Kidney (tissue), 14 donors: ENCODE measurements around the gene FRAS1. TPM values are rescaled to one million over a fixed set of nuclear protein-coding genes. Genes with fewer than 3 reads are reported as not detected.

Experiments
- DNase-seq, 5 donors: peaks; one replicate each; pipeline ENCODE4 v3.0.0-alpha.2; 2013 to 2020
- FAIRE-seq: peaks from 2 replicates; lab custom pipeline; 2012; peaks lifted over from hg19 to GRCh38; lab: Jason Lieb, UNC
- H3K27ac ChIP-seq, 2 donors: one replicate each; pipeline ENCODE4 v1.7.0; 2013; ENCODE audit warnings: low read depth in 2 of 2, low read length in 2 of 2, inconsistent platforms in 1 of 2
- H3K27me3 ChIP-seq: one replicate; pipeline ENCODE4 v1.7.1; 2013; ENCODE audit warnings: low read length, inconsistent platforms; ENCODE audit not compliant: control insufficient read depth, insufficient read depth
- H3K36me3 ChIP-seq, 3 donors: one replicate each; pipeline versions ENCODE4 v1.7.0 to v1.7.1; 2013; ENCODE audit warnings: low read length in 3 of 3, control low read depth in 1 of 3, inconsistent platforms in 1 of 3; ENCODE audit not compliant: insufficient read depth in 3 of 3, control insufficient read depth in 2 of 3
- H3K4me1 ChIP-seq, 3 donors: one replicate each; pipeline versions ENCODE4 v1.7.0 to v1.7.1; 2013; ENCODE audit warnings: low read length in 3 of 3, inconsistent platforms in 1 of 3, low read depth in 1 of 3; ENCODE audit not compliant: control insufficient read depth in 2 of 3, insufficient read depth in 2 of 3
- H3K4me3 ChIP-seq, 3 donors: one replicate each; pipeline versions ENCODE4 v1.7.0 to v1.8.1; 2013; ENCODE audit warnings: low read length in 3 of 3, control low read depth in 1 of 3, inconsistent platforms in 1 of 3
- H3K9ac ChIP-seq, 3 donors: one replicate each; pipeline versions ENCODE4 v1.7.0 to v1.7.1; 2013; ENCODE audit warnings: low read length in 3 of 3, control low read depth in 1 of 3, inconsistent platforms in 1 of 3
- H3K9me3 ChIP-seq, 3 donors: one replicate each; pipeline versions ENCODE4 v1.7.0 to v1.7.1; 2013; ENCODE audit warnings: low read length in 3 of 3, control low read depth in 1 of 3, inconsistent platforms in 1 of 3; ENCODE audit not compliant: control insufficient read depth in 2 of 3, insufficient read depth in 1 of 3
- CTCF ChIP-seq: IDR thresholded peaks from 3 replicates; pipeline ENCODE4 v1.5.1; 2012; ENCODE audit warnings: mild to moderate bottlenecking, moderate library complexity, borderline replicate concordance; ENCODE audit not compliant: insufficient read depth; ENCODE audit errors: extremely low read depth
- intact Hi-C: fragments of 100-400 bp; cut with DNase I; formaldehyde crosslinking; loops from one replicate; pipeline ENCODE4 v1.11.1; 2022
- polyA plus RNA-seq: library from polyadenylated mRNA; stranded (reverse); fragments of 350-450 nt; fragmentation: Illumina TruSeq; extraction: RNeasy Lipid Tissue Mini Kit (QIAGEN cat#74804); gene quantifications from one replicate; pipeline ENCODE4 v1.2.3, GENCODE V29; 2014; ENCODE audit warnings: low read depth, low replicate concordance; ENCODE audit not compliant: insufficient read depth
- total RNA-seq: library from RNA; stranded (reverse); fragmentation: NEBNext Ultra II Directional; extraction: Animal tissue kit (Norgen Biotek cat#: 25700); gene quantifications from one replicate; pipeline ENCODE4 v1.2.1, GENCODE V29; 2021
- donor health status: control.
- donor health status: control.
- donor health status: control.
- donor health status: control.
- donor health status: control.
- donor health status: DM: yes; HTN: yes; CAD: no.
- donor health status: Normal renal cell carcinoma (clear cell type).

Gene FRAS1
- total and polyA plus RNA-seq, 2 donors from 2014 or later: 6.5 to 31.5 TPM

GRCh38 chr4:78154972-78155590 is 98.0 kb downstream of the FRAS1 start:
- no peaks in the 10 kb centered on the region for H3K27me3 ChIP-seq
- FAIRE-seq (no peak), DNase-seq (no peak)
- H3K9me3 ChIP-seq: no peaks in the 10 kb centered on the region
- H3K36me3 ChIP-seq: no peaks in the 10 kb centered on the region
- no peak overlapping the region for H3K4me3 ChIP-seq
- no peak overlapping the region for H3K9ac ChIP-seq
- TF ChIP-seq CTCF: no peak
- H3K27ac ChIP-seq: no peak overlapping the region
- intact Hi-C loops: no loop called here
- peaks cover 2 to 22% (median 7%) of the 10 kb centered on the region in 3 donors for H3K4me1 ChIP-seq

- Histone ChIP-seq H3K36me3 (no peaks in the 10 kb centered on the region), H3K9ac (no peak overlapping the region), H3K9me3 (no peaks in the 10 kb centered on the region), H3K4me3 (no peak overlapping the region), H3K4me1 (peaks cover 2 to 20% (median 7%) of the 10 kb centered on the region in 3 donors), H3K27me3 (no peaks in the 10 kb centered on the region), H3K27ac (no peak overlapping the region)
- FAIRE-seq (no peak), DNase-seq (no peak)
- intact Hi-C loops: no loop called here
- TF ChIP-seq CTCF: no peak
Measured at GRCh38 chr4:78155616-78156105, 98.5 kb downstream of the FRAS1 start.

GRCh38 chr4:78156520-78156919 is 99.4 kb downstream of the FRAS1 start:
- Histone ChIP-seq H3K4me1 (peaks cover 2 to 12% (median 4%) of the 10 kb centered on the region in 3 donors), H3K9me3 (no peaks in the 10 kb centered on the region), H3K27ac (no peak overlapping the region), H3K36me3 (no peaks in the 10 kb centered on the region), H3K9ac (no peak overlapping the region), H3K4me3 (no peak overlapping the region), H3K27me3 (no peaks in the 10 kb centered on the region)
- no peak for TF ChIP-seq CTCF
- intact Hi-C loops: no loop called here
- DNase-seq: no peak
- FAIRE-seq: no peak
